Measurements from ENCODE around the gene HPCAL1. TPM values are rescaled to one million over a fixed set of nuclear protein-coding genes. Genes with fewer than 3 reads are reported as not detected.

HPCAL1 gene
- total RNA-seq, 2 experiments from 2014 or later, result 9.2 to 9.7 TPM

DNA sequence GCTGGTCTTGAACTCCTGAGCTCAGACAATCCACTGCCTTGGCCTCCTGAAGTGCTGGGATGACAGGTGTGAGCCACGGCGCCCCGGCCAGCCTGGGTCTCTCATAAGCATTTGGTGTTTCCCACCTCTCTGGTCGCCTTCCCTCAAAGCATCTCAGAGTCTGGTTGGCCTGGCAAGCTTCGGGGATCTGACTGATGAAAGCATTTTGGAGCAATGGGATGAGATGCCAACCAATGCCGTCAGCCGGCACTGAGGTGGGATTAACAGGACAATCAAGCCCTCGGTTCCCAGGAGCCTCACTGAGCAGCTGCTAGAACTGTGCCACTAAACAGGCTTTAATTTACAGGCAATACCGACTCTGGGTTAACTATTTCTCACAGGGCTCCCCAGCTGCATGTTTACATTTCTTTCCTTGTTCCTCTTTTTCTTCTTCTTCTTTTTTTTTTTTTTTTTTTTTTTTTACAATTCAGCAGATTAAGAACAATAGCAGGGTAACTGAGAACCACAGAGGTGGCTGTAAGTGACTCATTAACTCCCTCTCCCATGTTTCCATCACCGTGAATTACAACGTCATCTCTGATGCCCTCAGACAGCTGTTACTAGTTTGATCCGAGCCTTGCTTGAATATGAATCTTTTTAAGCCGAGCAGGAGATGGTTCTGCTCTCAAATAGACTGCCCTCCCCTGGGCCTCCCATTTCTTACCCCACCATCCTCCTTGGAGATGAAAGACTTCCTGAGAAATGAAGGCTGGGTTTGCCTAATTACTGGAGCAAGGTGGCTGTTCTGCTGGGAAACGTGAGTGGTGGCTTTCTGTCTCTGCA lies 107.5 kb downstream of the HPCAL1 start:
- POLR2A ChIA-PET, result interaction anchor here (0.7 to 3.3 kb wide), 9 partner anchors 18 to 366 kb away, joined by 3 to 22 read pairs (median 6); no protein-coding TSS in a partner anchor
- Histone ChIP-seq H3K4me3 (ENCODE audit: low read depth, low read length, poor library complexity, severe bottlenecking) (peak overlapping the region; percentile 50), H3K4me1 (ENCODE audit: insufficient read depth, low read length, poor library complexity, severe bottlenecking) (peaks cover 68% of the 10 kb centered on the region), H3K4me2 (ENCODE audit: low read length) (peak overlapping the region; percentile 83), H3K9me3 (ENCODE audit: low read length) (no peaks in the 10 kb centered on the region), H3K27ac (ENCODE audit: low read depth, low read length, poor library complexity, severe bottlenecking) (peak overlapping the region; percentile 90), H3K79me2 (ENCODE audit: insufficient read depth, low read depth, low read length) (no peaks in the 10 kb centered on the region), H3K36me3 (ENCODE audit: insufficient read depth, low read length) (no peaks in the 10 kb centered on the region; the same call in 1 of the 2 replicates), H3K9me2 (ENCODE audit: insufficient read depth, low read length) (no peaks in the 10 kb centered on the region), H4K20me1 (ENCODE audit: insufficient read depth, low read length) (no peaks in the 10 kb centered on the region), H2AFZ (ENCODE audit: low read length) (peak overlapping the region; percentile 54; the same call in 1 of the 2 replicates)
- no TSS peak for BruUV-seq (replicated peaks)
- CTCF ChIA-PET (ENCODE audit: unreplicated experiment), result interaction anchor here (0.7 to 2.4 kb wide), 8 partner anchors 24 to 180 kb away, joined by 3 to 20 read pairs (median 10); no protein-coding TSS in a partner anchor
- intact Hi-C loops (cut with micrococcal nuclease; ENCODE audit: unreplicated experiment), result loop anchor here (1.0 kb wide), 3 partner anchors 25 to 85 kb away; no protein-coding TSS in a partner anchor
- DNase-seq (ENCODE audit: low spot score), result peak; percentile 84
- TF ChIP-seq, protein P1, sequence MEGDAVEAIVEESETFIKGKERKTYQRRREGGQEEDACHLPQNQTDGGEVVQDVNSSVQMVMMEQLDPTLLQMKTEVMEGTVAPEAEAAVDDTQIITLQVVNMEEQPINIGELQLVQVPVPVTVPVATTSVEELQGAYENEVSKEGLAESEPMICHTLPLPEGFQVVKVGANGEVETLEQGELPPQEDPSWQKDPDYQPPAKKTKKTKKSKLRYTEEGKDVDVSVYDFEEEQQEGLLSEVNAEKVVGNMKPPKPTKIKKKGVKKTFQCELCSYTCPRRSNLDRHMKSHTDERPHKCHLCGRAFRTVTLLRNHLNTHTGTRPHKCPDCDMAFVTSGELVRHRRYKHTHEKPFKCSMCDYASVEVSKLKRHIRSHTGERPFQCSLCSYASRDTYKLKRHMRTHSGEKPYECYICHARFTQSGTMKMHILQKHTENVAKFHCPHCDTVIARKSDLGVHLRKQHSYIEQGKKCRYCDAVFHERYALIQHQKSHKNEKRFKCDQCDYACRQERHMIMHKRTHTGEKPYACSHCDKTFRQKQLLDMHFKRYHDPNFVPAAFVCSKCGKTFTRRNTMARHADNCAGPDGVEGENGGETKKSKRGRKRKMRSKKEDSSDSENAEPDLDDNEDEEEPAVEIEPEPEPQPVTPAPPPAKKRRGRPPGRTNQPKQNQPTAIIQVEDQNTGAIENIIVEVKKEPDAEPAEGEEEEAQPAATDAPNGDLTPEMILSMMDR (conservative IDR thresholded peaks at IDR 0.05; ENCODE audit: low read length), result no peak
- no peak for TF ChIP-seq EZH2phosphoT487 (IDR thresholded peaks at IDR 0.05; ENCODE audit: borderline replicate concordance, low read depth, low read length)

DNA sequence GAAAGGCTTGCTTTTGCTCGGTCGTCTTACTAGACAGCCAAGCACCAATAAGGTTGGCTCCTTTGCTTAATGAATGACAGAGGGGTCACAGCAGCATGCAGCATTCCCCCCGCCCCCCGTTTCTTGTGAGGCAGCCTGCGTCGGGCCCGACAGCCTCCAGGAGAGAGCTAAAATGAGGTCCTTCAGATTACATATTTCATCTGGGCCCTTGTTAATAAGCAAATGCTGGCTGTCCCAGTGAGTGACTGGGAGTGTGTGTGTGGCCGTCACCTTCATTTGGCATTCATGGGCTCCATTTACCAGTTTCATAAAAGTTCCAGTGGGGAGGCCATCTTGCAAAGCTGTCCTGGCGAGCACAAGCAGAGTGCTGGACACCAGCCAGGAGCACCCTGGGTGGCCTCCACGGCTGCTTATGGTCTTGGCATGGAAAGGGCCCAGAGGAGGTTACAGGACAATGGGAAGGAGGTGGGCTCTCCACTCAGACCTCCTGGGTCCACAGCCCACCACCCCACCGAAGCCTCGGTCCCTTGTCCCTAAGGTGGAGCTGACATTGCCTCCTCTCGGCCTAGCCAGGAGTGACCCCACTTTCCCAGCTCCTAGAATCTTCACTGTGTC lies 108.2 kb downstream of the HPCAL1 start:
- no peaks in the 10 kb centered on the region for H3K9me2 ChIP-seq (ENCODE audit: insufficient read depth, low read length)
- H3K4me2 ChIP-seq (ENCODE audit: low read length), result peak overlapping the region; percentile 83
- H4K20me1 ChIP-seq (ENCODE audit: insufficient read depth, low read length), result no peaks in the 10 kb centered on the region
- H3K79me2 ChIP-seq (ENCODE audit: insufficient read depth, low read depth, low read length), result no peaks in the 10 kb centered on the region
- peak; percentile 21 for DNase-seq (ENCODE audit: low spot score)
- CTCF ChIA-PET (ENCODE audit: unreplicated experiment), result interaction anchor here (1.0 kb wide), 1 partner anchor 24 kb away, joined by 10 read pairs; no protein-coding TSS in a partner anchor
- no peak for TF ChIP-seq EZH2phosphoT487 (IDR thresholded peaks at IDR 0.05; ENCODE audit: borderline replicate concordance, low read depth, low read length)
- TF ChIP-seq, protein P1 (conservative IDR thresholded peaks at IDR 0.05; ENCODE audit: low read length), result no peak
- H3K9me3 ChIP-seq (ENCODE audit: low read length), result no peaks in the 10 kb centered on the region
- H3K4me1 ChIP-seq (ENCODE audit: insufficient read depth, low read length, poor library complexity, severe bottlenecking), result peaks cover 68% of the 10 kb centered on the region
- H3K27ac ChIP-seq (ENCODE audit: low read depth, low read length, poor library complexity, severe bottlenecking), result peak overlapping the region; percentile 90
- peak overlapping the region; percentile 29; the same call in 1 of the 2 replicates for H2AFZ ChIP-seq (ENCODE audit: low read length)
- BruUV-seq (replicated peaks), result no TSS peak
- H3K4me3 ChIP-seq (ENCODE audit: low read depth, low read length, poor library complexity, severe bottlenecking), result peak overlapping the region; percentile 45
- H3K36me3 ChIP-seq (ENCODE audit: insufficient read depth, low read length), result no peaks in the 10 kb centered on the region; the same call in 1 of the 2 replicates
- intact Hi-C loops (cut with micrococcal nuclease; ENCODE audit: unreplicated experiment), result loop anchor here (1.0 kb wide), 3 partner anchors 24 to 86 kb away; no protein-coding TSS in a partner anchor
- POLR2A ChIA-PET, result interaction anchor here (0.6 to 1.5 kb wide), 7 partner anchors 8 to 359 kb away, joined by 3 to 6 read pairs (median 4); no protein-coding TSS in a partner anchor

Measured in OCI-LY7 (cell line).